Upper lobe of left lung (tissue), 4 donors: ENCODE results near the gene KRTAP4-8.

ENCODE experiments used
- CTCF ChIP-seq, 6 experiments: fragments of 450-650 bp in 4 of 6; fragments of 200-600 bp in 2 of 6; sonication (generic) in 2 of 6; IDR thresholded peaks; one replicate each; pipeline ENCODE4 v1.5.1; 2016 to 2019; ENCODE audit warnings: antibody characterized with exemption in 6 of 6
- EP300 ChIP-seq, 4 donors: sonication (generic); formaldehyde crosslinking; IDR thresholded peaks; one replicate each; pipeline ENCODE4 v1.5.1; 2017; ENCODE audit warnings: antibody characterized with exemption in 4 of 4, control low read depth in 2 of 4
- POLR2AphosphoS5 ChIP-seq, 2 donors: sonication (generic); formaldehyde crosslinking; IDR thresholded peaks; one replicate each; pipeline ENCODE4 v1.5.1; 2017; ENCODE audit warnings: antibody characterized with exemption in 2 of 2

GRCh38 chr17:41141361-41141760 lies 43.4 kb upstream of the KRTAP4-8 start:
- TF ChIP-seq CTCF (IDR thresholded peaks at IDR 0.05) (no peak), EP300 (IDR thresholded peaks at IDR 0.05) (no peak), POLR2AphosphoS5 (IDR thresholded peaks at IDR 0.05) (no peak)
